ENCODE data around the gene FOXS1.

The FOXS1 gene

GRCh38 chr20:31819083-31819784 lies 26.2 kb downstream of the FOXS1 start, which contains the start of gene MYLK2:
Gene MYLK2, plus strand, starts transcription at chr20:31819356. Its CDS starts 225 bp downstream, at chr20:31819581.
- no peaks in the 10 kb centered on the region for H3K27me3 ChIP-seq (ENCODE audit: insufficient read depth, poor library complexity, severe bottlenecking)
- no peak within 1 kb of the TSS for H3K4me3 ChIP-seq (replicated peaks; ENCODE audit: insufficient read depth, low read length)
- DNase-seq (ENCODE audit: low read depth in 1 of 2, low spot score in 1 of 2), result no peak
- no peak within 1 kb of the TSS for H3K27ac ChIP-seq (replicated peaks)
- TF ChIP-seq REST (IDR thresholded peaks at IDR 0.05; ENCODE audit: insufficient replicate concordance, low read depth) (no peak), POLR2AphosphoS5 (IDR thresholded peaks at IDR 0.05; ENCODE audit: low read depth) (no peak), SPI1 (IDR thresholded peaks at IDR 0.05; ENCODE audit: borderline replicate concordance, low read depth) (no peak), CTCF (IDR thresholded peaks at IDR 0.05; ENCODE audit: insufficient read depth, low read length) (no peak), GABPA (IDR thresholded peaks at IDR 0.05; ENCODE audit: low read depth) (no peak)

- Histone ChIP-seq H3K27ac (replicated peaks) (no peak overlapping the region), H3K27me3 (ENCODE audit: insufficient read depth, poor library complexity, severe bottlenecking) (no peaks in the 10 kb centered on the region), H3K4me3 (replicated peaks; ENCODE audit: insufficient read depth, low read length) (no peak overlapping the region)
- TF ChIP-seq SPI1 (IDR thresholded peaks at IDR 0.05; ENCODE audit: borderline replicate concordance, low read depth) (no peak), REST (IDR thresholded peaks at IDR 0.05; ENCODE audit: insufficient replicate concordance, low read depth) (no peak), GABPA (IDR thresholded peaks at IDR 0.05; ENCODE audit: low read depth) (no peak), POLR2AphosphoS5 (IDR thresholded peaks at IDR 0.05; ENCODE audit: low read depth) (no peak), CTCF (IDR thresholded peaks at IDR 0.05; ENCODE audit: insufficient read depth, low read length) (no peak)
- no peak for DNase-seq (ENCODE audit: low read depth in 1 of 2, low spot score in 1 of 2)
These were observed 27.0 kb downstream of the FOXS1 start for GRCh38 chr20:31818376-31818908.

GRCh38 chr20:31817461-31817860 lies 27.9 kb downstream of the FOXS1 start:
- Histone ChIP-seq H3K27ac (replicated peaks) (no peak overlapping the region), H3K4me3 (replicated peaks; ENCODE audit: insufficient read depth, low read length) (no peak overlapping the region), H3K27me3 (ENCODE audit: insufficient read depth, poor library complexity, severe bottlenecking) (no peaks in the 10 kb centered on the region)
- no peak for TF ChIP-seq POLR2AphosphoS5 (IDR thresholded peaks at IDR 0.05; ENCODE audit: low read depth)
- no peak for TF ChIP-seq REST (IDR thresholded peaks at IDR 0.05; ENCODE audit: insufficient replicate concordance, low read depth)
- TF ChIP-seq SPI1 (IDR thresholded peaks at IDR 0.05; ENCODE audit: borderline replicate concordance, low read depth), result no peak
- no peak for TF ChIP-seq GABPA (IDR thresholded peaks at IDR 0.05; ENCODE audit: low read depth)
- TF ChIP-seq CTCF (IDR thresholded peaks at IDR 0.05; ENCODE audit: insufficient read depth, low read length), result no peak
- DNase-seq (ENCODE audit: low read depth in 1 of 2, low spot score in 1 of 2), result no peak
